HEK293 (cell line): ENCODE measurements around the gene PPHLN1.

Experiments
- CTCF ChIP-seq: fragments of 450-650 bp; formaldehyde crosslinking; IDR thresholded peaks from 2 replicates; pipeline ENCODE4 v1.5.1; 2016; ENCODE audit warnings: missing biosample characterization, missing genetic modification characterization
- KLF8 ChIP-seq: fragments of 450-650 bp; formaldehyde crosslinking; IDR thresholded peaks from 2 replicates; pipeline ENCODE4 v1.5.1; 2016; ENCODE audit warnings: missing biosample characterization, missing genetic modification characterization
- ZFP41 ChIP-seq: fragments of 450-650 bp; formaldehyde crosslinking; IDR thresholded peaks from 2 replicates; pipeline ENCODE4 v1.5.1; 2016; ENCODE audit warnings: missing biosample characterization, missing genetic modification characterization, borderline replicate concordance

DNA sequence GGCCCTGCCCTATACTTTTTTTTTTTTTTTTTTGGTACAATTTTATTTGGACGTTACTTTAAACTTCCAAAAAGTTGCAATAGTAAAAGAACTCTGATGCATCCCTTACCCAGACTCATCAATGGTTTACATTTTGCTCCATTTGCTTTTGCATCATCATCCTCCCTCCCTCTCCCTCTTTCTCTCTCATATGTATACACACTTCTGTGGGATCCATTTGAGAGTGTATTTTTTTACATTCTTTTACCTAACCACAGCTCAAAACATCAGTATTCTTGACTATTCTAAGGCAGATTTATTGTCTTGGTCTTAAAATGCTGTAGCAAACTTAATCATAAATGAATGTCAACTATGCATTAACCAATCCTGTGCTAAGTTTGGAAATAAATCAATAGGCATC lies 152.0 kb downstream of the PPHLN1 start:
- TF ChIP-seq KLF8 (tag by site-specific recombination) (no peak), CTCF (no peak), ZFP41 (no peak)
